ENCODE results near the gene LRP1. TPM values are rescaled to one million over a fixed set of nuclear protein-coding genes. Genes with fewer than 3 reads are reported as not detected.

LRP1 gene
- total RNA-seq, 1 donor from 2014 or later, result 277 TPM

DNA sequence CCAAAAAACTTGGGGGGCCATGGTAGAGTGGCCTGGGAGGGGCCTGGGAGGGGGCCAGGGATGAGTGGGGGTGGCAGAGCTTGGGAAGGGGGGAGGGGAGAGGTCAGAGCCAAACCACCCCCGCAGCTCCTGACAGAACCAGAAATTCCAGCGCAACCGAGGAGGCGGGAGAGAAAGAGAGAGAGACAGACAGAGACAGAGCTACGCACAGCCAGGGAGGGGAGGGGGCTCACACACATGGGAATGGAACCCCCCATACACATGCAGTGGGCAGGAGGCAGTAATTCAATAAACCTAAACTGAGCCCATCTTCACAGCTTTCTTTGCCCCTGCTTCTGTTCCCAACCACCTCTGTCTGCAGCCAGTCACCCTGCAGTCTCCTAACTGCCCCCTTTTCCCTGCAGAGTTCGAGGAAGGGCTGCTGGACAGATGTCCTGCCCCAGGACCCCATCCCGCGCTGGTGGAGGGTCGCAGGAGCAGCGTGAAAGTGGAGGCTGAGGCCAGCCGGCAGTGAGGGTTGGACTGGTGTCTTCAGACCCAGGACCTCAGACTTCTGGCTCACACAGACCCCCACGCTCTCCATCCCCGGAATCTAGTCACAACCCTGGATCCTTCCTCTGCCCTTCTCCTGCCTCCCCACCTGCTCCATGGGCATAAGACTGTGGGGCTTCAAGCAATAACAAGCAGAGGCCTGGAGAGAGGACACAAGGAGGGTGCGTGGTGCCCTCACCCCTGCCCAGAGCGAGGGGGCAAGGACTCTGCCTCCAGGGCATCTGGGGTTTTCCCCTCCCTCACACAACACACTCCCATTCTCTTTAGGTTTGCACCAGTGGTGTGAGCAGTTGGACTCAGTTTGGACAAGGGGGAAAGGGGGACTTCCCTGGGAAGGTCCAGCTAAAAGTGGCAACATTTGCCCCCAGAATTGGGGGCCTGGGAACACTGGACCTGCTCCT lies 33.8 kb upstream of the LRP1 start:
- DNase-seq (ENCODE audit: low spot score), result no peak

DNA sequence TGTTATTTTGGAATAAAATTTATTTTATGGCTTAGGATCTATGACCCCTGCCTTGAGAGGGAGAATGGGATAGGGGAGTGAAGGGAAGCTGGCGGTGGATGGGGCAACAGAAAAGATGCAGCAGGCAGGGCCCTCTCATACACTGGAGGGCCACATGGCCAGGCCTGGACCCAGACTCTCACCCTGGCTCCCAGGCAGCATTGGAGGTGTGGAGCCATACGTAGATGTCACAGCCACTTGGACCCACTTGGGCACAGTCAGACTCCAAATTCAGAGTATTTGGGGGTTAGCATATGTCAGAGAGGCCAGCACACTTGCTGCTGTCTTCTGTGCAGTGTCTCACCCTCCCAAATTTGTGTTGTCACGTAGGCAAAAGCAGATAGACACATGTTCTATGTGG lies 32.8 kb upstream of the LRP1 start:
- no peak for DNase-seq (ENCODE audit: low spot score)

DNA sequence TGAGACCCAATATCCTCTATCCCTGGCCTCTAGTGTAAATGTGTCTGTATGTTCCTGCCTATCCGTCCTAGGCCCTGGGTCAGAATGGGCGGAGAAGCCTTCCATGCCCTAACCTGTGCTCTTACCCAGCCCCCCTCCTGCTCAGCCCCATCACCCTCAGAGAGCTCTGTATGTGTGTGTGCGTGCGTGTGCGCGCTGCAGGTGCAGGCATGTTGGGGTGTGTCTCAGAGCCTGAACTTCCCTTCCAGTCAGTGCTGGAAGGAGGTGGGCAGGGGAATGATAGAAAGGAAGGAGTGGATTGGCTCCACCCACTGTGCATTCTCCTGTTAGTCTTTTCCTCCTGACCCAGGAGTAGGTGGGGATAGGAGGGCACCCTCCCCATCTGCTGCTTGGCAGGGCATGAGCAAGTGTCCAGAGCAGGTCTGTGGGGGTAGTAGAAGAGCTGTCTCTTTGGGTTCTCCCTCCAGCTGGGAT lies 32.1 kb upstream of the LRP1 start:
- peak; percentile 77 for DNase-seq (ENCODE audit: low spot score)

DNA sequence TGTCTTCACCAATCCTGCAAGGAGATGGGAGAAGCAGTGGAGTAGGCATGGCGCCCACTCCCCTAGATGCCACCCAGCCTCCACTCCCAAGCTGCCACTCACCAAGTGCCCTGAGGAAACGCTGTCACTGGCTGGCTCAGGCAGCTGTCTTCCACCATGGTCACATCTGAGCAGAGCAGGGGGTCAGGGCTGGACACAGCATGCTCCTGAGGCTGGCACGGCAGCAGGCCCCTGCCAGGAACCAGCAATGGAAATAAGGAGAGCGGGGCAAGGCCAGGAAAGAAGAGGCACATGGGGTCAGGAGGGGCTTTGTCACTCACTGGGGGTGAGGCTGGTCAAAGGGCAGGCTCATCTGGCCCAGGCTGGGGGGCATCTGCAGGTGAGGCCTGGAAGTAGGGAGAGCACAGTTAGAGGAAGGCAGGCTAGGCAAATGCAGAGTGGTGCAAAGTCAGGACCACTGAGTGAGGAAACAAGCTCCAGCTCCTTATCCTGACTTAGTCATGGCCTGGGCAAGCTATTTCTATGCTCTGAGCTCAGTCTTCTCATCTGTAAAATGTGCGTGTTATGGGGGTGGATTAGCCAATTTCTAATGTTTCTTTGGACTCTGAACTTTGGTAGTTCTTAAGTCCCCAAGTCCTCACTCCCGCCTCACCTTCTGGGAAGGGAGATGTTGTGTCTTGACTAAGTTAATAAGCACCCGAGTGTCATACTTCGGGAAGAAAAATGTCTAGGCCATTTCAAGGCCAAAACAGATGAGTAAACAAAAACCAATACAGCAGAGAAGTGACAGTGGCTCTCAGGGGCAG lies 31.3 kb upstream of the LRP1 start:
- no peak for DNase-seq (ENCODE audit: low spot score)

DNA sequence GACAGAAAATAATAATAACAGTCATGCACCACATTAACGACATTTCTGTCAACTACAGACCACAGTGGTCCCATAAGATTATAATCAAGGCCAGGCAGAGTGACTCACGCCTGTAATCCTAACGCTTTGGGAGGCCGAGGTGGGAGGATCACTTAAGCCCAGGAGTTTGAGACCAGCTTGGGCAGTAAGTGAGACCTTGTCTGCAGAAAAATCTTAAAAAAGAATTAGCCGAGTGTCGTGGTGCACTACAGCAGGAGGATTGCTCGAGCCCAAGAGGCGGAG lies 30.8 kb upstream of the LRP1 start:
- no peak for DNase-seq (ENCODE audit: low spot score)

DNA sequence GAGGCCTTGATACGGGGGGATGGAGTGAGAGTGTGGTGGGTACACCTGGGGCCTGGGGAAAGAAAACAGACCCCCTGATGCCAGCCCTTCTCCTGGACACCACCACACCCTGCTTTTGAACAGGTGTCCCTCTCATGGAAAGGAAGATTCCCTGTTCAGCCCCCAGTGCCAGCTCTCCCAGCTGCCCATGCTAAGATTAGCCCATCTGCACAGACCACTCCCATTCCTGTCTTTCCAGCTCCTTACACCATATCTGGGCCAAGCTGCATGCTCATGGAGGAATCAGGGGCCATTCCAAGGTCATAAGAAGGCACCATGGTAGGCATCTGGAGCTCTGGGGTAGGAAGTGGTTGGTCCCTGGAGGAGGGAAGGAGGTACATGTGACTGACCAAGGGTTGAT lies 29.7 kb upstream of the LRP1 start:
- no peak for DNase-seq (ENCODE audit: low spot score)

DNA sequence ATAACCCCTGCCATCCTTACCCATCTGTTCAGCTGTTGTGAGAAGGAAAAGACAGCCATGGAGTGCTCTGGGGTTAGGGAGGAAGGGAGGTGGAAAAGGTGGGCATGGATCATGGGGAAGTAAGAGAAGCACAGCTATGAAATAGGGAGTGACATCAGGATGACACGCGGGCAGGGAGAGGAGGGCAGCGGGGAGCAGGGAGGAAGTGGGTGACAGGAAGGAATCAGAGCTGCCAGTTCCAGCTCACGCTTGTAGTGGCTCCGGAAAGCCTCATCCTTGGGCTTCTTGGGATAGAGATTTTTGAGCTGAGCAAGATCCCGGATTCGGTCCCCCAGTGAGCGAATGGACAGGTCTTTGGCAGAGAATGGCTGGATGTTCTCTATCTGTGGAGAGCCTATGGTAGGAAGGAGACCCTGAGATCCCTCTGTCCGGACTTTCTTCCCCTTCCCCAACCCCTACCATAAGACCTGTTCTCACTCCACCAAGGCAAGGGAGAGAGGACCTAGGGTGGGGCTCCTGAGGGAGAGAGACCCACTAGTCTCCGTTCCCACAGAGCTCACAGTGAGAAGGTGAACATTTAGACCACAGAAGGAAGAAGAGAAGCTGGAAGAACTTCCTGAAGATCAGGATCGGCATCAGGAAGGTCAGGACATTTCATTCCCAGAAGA lies 29.1 kb upstream of the LRP1 start:
- DNase-seq (ENCODE audit: low spot score), result no peak

DNA sequence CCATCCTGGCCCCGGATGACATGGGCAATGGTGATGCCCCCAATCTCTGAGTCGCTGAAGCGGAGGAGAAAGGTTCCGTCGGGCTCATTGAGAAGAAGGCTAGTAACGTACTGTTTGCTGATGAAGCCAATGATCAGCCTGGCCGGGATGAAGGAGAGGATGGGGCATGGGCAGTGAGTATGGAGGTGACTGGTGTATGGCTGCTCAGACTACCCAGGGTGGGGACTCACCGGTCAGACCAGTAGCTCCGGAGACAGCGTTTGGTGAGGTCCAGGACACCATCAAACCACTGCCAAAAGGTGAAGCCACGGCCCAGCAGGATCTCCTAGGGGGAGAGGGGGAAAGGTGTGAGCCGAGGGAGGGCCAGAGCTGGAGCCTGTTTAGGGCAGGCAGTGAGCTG lies 28.5 kb upstream of the LRP1 start:
- no peak for DNase-seq (ENCODE audit: low spot score)

DNA sequence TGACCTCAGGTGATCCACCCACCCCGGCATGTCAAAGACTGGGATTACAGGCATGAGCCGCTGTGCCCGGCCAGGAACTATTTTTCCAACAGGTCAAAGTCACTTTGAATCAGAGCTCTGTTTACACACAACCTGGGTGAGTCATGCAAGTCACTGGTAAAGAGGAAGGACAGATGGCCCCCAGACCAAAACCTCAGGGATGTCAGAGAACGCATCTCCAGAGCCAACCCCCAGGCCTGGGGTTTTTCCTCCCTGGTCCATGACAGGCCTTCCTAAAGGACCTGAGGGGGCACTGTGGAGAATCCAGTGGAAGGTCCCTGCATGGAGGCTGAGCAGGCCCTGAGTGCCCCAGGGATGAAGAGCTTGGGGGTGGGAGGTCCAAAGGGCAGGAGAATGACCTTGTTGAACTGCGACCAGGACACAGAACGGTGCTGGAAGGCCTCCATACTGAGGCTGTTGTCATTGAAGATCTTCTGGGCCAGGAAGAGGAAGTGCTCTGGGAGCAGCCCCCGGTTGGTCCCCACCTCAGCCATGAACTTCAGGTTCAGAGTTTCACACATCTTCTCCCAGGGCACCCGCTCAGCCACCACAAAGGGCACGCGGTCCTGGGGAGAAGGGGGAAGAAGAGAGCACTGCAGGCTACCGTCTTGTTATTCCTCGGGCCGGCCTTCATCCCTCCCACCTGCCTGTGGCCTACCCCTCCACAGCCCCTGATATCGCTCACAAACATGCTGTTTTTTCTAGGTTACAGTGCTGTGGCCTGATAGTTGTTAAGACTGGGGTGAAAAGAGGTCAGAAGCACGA lies 26.2 kb upstream of the LRP1 start:
- DNase-seq (ENCODE audit: low spot score), result no peak

DNA sequence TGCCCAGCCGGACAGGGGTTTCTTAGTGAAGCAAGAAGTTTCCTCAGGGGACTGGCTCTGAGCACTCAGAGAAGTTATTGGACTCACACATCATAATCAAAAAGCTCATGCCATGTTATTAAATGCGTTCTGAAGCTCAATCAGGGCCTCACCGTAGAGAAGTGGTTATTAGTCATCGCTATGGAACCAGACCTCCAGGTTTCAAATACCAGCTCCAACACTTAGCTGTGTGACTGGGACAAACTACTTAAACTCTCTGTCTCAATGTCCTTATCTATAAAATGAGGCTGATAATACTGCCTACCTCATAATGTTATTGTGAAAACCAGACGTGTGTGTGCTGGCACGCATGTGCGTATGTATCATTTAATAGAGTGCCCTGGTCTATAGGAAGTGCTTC lies 24.4 kb upstream of the LRP1 start:
- DNase-seq (ENCODE audit: low spot score), result no peak

DNA sequence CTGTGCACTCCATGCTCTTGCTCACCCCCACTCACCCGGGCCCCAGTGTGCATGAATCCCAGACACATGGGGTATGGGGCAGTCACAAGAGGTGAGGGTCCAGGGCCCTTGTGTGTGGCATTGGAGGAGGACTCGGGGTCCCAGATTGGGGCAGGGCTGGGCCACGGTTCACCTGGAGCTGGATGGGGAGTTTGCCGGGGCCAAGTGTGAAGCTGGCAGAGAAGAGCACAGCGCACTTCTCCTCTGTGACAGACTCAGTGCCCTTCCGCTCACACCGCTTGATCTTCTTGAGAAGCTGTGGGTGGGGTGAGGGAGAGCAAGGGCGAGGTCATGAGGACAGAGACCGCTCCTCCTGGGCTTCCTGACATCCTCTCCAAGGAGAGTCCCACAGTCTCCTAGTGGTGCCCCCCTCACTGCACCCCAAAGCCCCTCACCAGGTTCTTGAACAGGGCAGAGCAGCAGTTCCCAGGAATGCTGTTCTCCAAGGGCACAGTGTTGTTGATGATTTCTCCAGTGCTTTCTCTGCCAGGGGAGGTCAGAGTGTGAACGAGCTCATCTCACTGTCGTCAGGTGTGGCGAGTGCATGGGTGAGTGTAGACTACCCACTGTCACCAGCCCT lies 23.9 kb upstream of the LRP1 start:
- no peak for DNase-seq (ENCODE audit: low spot score)

DNA sequence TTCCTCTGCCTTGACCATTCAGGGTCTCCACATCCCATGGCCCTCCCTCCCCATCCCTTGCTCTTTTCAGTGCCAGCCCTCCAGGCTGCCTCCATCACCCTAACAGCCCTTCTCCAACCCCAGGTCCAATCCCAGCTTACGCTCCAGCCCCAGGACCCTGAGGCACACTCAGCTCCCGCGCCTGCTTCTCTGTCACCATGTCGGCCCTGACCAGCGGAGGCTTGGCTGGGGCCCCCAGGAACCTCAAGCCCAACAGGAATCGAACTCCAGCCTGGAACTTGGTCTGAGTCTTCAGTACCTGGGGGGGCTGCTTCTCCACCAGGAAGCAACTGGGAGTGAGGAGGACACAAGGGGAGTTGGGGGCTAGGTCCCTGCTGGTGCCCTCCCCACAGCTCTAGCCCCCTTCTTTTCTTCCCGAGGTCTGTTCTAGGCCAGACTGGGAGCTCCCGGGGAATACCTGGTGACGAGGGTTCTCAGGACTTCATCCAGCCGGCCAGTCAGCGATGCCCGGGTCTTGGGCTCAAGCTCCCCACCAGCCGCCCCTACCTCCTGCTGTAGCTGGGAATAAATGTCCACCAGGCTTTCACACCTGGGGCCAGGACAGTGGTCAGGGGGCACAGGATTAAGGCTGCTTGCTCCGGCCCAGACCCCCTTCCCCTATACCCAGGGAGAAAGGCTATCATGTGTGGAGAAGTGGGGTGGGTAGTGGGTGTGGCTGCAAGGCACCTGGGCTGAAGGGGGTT lies 23.1 kb upstream of the LRP1 start:
- DNase-seq (ENCODE audit: low spot score), result no peak

DNA sequence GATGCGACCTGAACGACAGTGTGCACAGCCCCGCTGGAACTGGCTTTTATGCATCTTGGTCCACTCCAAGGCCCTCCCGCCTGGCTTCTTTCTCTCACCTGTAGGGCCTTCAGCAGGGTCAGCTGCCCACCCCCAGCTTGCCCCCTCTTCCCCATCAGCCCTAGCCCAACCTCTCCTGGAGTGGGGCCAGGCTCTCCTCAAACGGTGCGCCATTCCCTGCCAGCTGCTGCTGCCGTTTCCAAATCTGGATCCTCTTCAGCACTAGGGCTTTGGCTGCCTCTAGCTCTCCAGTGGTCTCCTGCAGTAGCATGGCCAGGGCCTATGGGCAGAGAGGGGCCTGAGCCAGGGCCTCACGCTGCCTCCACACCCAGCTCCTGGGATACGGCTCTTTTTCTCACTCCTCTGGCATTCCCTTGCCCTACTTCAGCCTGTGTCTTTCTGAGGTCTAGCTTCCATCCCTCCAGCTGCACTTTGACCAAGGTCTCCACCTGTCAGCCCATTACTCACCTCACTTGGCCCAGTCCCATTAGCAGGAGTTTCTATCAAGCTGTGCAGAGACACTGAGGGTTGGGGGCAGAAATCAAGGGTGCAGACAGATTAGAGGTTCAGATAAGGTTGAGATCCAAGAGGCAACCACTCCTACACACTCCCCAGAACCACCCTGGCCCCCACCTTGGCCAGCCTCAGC lies 22.1 kb upstream of the LRP1 start:
- DNase-seq (ENCODE audit: low spot score), result no peak

DNA sequence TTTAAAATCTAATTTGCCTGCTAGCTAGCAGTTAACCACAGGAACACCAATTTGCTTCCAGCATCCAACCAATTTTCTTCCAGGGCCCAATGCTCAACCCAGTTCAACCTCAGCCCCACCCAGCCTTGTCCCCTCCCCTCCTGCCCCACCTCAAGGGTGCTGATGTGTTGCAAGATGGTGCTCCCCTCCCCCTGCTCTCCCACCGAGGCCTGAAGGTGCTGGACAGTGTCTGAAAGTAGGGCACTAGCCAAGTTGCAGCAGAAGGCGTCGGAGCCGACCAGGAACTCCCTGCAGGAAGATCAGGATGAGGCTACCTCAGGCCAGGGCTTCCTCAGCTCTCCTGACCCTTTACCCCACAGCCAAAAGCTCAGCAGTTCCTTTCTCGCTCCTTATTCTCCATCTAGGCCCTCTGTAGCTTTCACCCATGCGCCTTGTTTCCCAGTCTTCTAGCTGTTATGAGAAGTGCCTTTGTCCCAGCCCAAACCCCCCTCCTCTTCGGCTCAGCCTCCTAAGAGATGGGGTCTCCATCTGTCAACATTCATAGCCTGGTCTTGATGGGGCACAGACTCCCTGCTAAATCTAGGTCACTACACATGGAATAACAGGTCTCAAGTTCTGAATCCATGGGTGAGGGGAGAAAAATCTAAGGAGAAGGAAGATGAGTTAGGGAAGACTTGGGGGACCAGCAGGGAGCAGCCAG lies 20.7 kb upstream of the LRP1 start:
- no peak for DNase-seq (ENCODE audit: low spot score)

DNA sequence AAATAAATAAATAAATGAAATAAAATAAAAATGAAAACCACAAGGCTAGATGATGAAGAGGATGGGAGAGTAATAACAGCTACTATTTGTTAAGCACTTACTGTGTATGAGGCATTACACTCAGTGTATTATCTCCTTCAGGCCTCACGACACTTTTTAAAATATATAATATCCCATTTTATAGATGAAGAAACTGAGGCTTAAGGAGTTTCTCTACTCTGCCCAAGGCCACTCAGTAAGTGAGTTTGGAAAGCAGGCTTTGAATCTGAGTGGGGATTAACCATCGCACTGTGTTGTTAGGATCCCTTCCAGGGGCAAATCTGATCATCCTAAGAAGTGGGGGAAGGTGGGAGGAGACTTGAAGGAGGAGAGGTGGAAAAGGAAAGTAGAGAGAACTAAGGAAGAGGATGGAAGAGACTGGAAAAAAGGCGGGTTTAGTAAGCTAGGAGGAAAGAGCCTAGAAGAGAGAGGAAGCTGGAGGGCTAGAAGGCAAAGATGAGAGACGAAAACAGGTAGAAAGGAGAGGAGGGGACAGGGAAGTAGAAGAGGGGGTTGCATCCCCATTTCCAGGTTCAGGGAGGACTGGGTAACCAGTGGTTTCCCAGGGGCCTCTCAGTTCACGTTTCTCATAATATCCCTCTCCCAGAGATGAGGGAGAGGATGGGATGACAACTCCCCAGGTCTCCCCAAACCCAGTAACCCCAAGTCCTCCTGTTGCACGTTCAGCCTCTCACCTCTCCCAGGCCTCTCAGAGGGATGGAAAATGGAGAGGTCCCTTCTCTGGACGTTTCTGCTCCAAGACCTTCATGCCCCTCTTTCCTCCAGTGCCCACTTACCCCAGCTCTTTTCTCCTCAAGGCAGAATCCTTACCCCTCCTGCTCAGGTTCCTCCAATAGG lies 18.8 kb upstream of the LRP1 start:
- no peak for DNase-seq (ENCODE audit: low spot score)

DNA sequence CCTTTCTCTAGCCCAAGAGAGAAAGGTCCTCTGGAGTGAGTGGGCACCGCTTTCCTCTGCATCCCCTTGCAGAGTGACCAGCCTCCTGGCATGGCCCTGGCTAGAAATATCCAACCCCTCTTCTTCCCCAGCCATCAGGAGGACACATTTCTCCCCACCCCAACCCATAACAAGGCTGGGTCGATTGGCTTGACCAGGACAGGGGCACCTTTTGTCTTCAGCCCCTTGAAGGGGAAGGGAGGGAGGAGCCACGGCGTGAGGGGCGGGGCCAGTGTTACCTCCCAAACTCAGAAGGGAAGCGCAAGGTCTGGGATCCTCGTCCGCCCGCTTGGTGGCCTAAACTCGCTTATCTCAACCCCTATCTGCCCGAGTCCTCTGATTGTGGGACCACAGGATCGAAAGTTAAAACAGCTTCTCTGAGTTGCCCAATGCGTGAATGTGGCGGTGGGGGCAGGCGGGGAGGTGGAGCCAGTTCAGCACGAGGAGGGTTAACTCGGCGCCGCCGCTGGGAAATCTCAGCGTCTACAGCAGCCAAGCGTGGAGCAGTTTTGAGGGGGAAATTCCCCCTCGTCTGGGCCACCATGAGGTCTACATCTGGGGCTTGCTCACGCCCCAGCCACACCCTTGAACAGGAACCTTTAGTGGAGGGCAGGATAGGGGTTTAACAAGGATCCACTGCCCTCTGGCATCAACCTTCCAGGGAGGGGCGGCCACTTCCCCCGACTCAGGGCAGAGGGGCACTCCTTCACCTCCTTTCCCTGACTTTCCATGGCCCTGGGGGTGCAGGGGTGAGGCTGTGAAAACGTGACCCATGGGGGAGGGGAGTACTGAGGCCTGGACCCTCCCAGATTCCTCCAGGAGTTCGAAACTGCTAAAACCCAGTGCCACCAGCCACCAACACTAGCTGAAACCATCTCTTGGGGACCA lies 17.9 kb upstream of the LRP1 start:
- peak; percentile 71 for DNase-seq (ENCODE audit: low spot score)
